Vagina (tissue), 2 donors: Measurements from ENCODE around the gene FBXL17.

ENCODE experiments used
- POLR2A ChIP-seq, 2 donors: fragments of 450-650 bp; IDR thresholded peaks; one replicate each; pipeline ENCODE4 v1.6.1; 2017; ENCODE audit warnings: antibody characterized with exemption in 2 of 2, mild to moderate bottlenecking in 2 of 2, moderate library complexity in 2 of 2
- POLR2AphosphoS5 ChIP-seq, 2 donors: sonication (generic); formaldehyde crosslinking; IDR thresholded peaks; one replicate each; pipeline ENCODE4 v1.9.0; 2017; ENCODE audit warnings: antibody characterized with exemption in 2 of 2, mild to moderate bottlenecking in 2 of 2, low read depth in 1 of 2; ENCODE audit not compliant: insufficient read depth in 1 of 2
- TF ChIP-seq, protein P1 (sequence below), 3 experiments: fragments of 450-650 bp in 2 of 3; fragments of 200-600 bp in 1 of 3; sonication (generic) in 1 of 3; IDR thresholded peaks; one replicate each; pipeline ENCODE4 v1.5.1; 2017 to 2019; ENCODE audit warnings: antibody characterized with exemption in 3 of 3, mild to moderate bottlenecking in 2 of 3, moderate library complexity in 2 of 3

DNA sequence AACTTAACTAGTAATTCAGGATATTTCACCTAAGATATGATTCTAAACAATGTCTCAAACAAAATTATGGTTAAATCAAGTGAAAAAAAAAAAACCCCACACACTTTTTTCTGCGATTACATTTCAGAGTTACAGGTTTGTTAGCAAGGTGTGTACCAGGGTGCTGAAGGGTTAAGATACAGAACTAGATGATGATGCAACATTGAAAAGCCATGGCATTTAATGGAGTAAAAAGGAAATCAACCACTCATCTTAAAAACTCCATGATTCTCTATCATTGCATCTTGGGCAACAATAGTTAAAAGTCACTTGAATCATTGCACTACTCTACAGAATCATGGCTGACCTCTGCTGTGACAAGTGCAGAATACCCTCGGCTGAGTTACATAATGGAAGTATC lies 440.9 kb downstream of the FBXL17 start:
- TF ChIP-seq, protein P1, sequence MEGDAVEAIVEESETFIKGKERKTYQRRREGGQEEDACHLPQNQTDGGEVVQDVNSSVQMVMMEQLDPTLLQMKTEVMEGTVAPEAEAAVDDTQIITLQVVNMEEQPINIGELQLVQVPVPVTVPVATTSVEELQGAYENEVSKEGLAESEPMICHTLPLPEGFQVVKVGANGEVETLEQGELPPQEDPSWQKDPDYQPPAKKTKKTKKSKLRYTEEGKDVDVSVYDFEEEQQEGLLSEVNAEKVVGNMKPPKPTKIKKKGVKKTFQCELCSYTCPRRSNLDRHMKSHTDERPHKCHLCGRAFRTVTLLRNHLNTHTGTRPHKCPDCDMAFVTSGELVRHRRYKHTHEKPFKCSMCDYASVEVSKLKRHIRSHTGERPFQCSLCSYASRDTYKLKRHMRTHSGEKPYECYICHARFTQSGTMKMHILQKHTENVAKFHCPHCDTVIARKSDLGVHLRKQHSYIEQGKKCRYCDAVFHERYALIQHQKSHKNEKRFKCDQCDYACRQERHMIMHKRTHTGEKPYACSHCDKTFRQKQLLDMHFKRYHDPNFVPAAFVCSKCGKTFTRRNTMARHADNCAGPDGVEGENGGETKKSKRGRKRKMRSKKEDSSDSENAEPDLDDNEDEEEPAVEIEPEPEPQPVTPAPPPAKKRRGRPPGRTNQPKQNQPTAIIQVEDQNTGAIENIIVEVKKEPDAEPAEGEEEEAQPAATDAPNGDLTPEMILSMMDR (IDR thresholded peaks at IDR 0.05): no peak
- no peak for TF ChIP-seq POLR2A (IDR thresholded peaks at IDR 0.05)
- no peak for TF ChIP-seq POLR2AphosphoS5 (IDR thresholded peaks at IDR 0.05; ENCODE audit: insufficient read depth in 1 of 2, low read depth in 1 of 2)
